ENCODE data around the gene COA5.

Gene COA5

GRCh38 chr2:98589489-98589888 is 18.8 kb downstream of the COA5 start:
- H3K4me3 ChIP-seq (ENCODE audit: low read depth, low read length): no peak overlapping the region
- no peak for TF ChIP-seq MYC (IDR thresholded peaks at IDR 0.05; ENCODE audit: low read depth, low read length)
- no peak for TF ChIP-seq MAX (IDR thresholded peaks at IDR 0.05; ENCODE audit: low read depth, low read length)
- no peak for TF ChIP-seq POLR2A (IDR thresholded peaks at IDR 0.05; ENCODE audit: extremely low read depth, insufficient read length)
- DNase-seq (ENCODE audit: low read depth): no peak

GRCh38 chr2:98588880-98589431 is 19.4 kb downstream of the COA5 start:
- H3K4me3 ChIP-seq (ENCODE audit: low read depth, low read length): no peak overlapping the region
- TF ChIP-seq MYC (IDR thresholded peaks at IDR 0.05; ENCODE audit: low read depth, low read length) (no peak), CTCF (IDR thresholded peaks at IDR 0.05; ENCODE audit: low read depth, low read length) (no peak), POLR2A (IDR thresholded peaks at IDR 0.05; ENCODE audit: extremely low read depth, insufficient read length) (no peak), MAX (IDR thresholded peaks at IDR 0.05; ENCODE audit: low read depth, low read length) (no peak)
- no peak for DNase-seq (ENCODE audit: low read depth)

- no peak for DNase-seq (ENCODE audit: low read depth)
- no peak overlapping the region for H3K4me3 ChIP-seq (ENCODE audit: low read depth, low read length)
- no peak for TF ChIP-seq MAX (IDR thresholded peaks at IDR 0.05; ENCODE audit: low read depth, low read length)
- TF ChIP-seq POLR2A (IDR thresholded peaks at IDR 0.05; ENCODE audit: extremely low read depth, insufficient read length): no peak
- TF ChIP-seq CTCF (IDR thresholded peaks at IDR 0.05; ENCODE audit: low read depth, low read length): no peak
- no peak for TF ChIP-seq MYC (IDR thresholded peaks at IDR 0.05; ENCODE audit: low read depth, low read length)
These were observed 21.7 kb downstream of the COA5 start for GRCh38 chr2:98586551-98587140.

- no peak for DNase-seq (ENCODE audit: low read depth)
- H3K4me3 ChIP-seq (ENCODE audit: low read depth, low read length): no peak overlapping the region
- TF ChIP-seq MYC (IDR thresholded peaks at IDR 0.05; ENCODE audit: low read depth, low read length): no peak
- TF ChIP-seq CTCF (IDR thresholded peaks at IDR 0.05; ENCODE audit: low read depth, low read length): no peak
- TF ChIP-seq POLR2A (IDR thresholded peaks at IDR 0.05; ENCODE audit: extremely low read depth, insufficient read length): no peak
- TF ChIP-seq MAX (IDR thresholded peaks at IDR 0.05; ENCODE audit: low read depth, low read length): no peak
These were observed 22.9 kb downstream of the COA5 start for GRCh38 chr2:98585386-98585785.

- DNase-seq (ENCODE audit: low read depth): no peak
- H3K4me3 ChIP-seq (ENCODE audit: low read depth, low read length): no peak overlapping the region
- TF ChIP-seq POLR2A (IDR thresholded peaks at IDR 0.05; ENCODE audit: extremely low read depth, insufficient read length): no peak
- no peak for TF ChIP-seq CTCF (IDR thresholded peaks at IDR 0.05; ENCODE audit: low read depth, low read length)
- TF ChIP-seq MYC (IDR thresholded peaks at IDR 0.05; ENCODE audit: low read depth, low read length): no peak
- TF ChIP-seq MAX (IDR thresholded peaks at IDR 0.05; ENCODE audit: low read depth, low read length): no peak
These were observed 24.3 kb downstream of the COA5 start for GRCh38 chr2:98583816-98584618.

GRCh38 chr2:98583276-98583675 is 25.0 kb downstream of the COA5 start:
- H3K4me3 ChIP-seq (ENCODE audit: low read depth, low read length): no peak overlapping the region
- DNase-seq (ENCODE audit: low read depth): no peak
- TF ChIP-seq CTCF (IDR thresholded peaks at IDR 0.05; ENCODE audit: low read depth, low read length) (no peak), MAX (IDR thresholded peaks at IDR 0.05; ENCODE audit: low read depth, low read length) (no peak), MYC (IDR thresholded peaks at IDR 0.05; ENCODE audit: low read depth, low read length) (no peak), POLR2A (IDR thresholded peaks at IDR 0.05; ENCODE audit: extremely low read depth, insufficient read length) (no peak)
